Naive B cell (primary cell): ENCODE measurements around the gene NISCH. TPM values are rescaled to one million over a fixed set of nuclear protein-coding genes. Genes with fewer than 3 reads are reported as not detected.

Experiments used
- ATAC-seq, 2 donors: fragments of 150-1000 bp; cut with Tn5 transposase; 2 replicates each; pipeline ENCODE4 v1.10.0; 2021; ENCODE audit warnings: low read depth in 2 of 2, mild to moderate bottlenecking in 2 of 2, moderate library complexity in 2 of 2
- DNase-seq: peaks from one replicate; pipeline ENCODE4 v3.0.0; 2022
- H3K27ac Mint-ChIP-seq, 6 donors: one replicate each; pipeline ENCODE4 v1.8.0; 2020 to 2022; ENCODE audit warnings: mild to moderate bottlenecking in 6 of 6, mixed read lengths in 6 of 6, moderate library complexity in 5 of 6, inconsistent platforms in 2 of 6
- H3K27me3 Mint-ChIP-seq, 3 donors: one replicate each; pipeline ENCODE4 v1.8.0; 2021 to 2022; ENCODE audit warnings: mixed read lengths in 3 of 3, mild to moderate bottlenecking in 1 of 3
- H3K36me3 Mint-ChIP-seq, 2 donors: one replicate each; pipeline ENCODE4 v1.8.0; 2020 to 2022; ENCODE audit warnings: mixed read lengths in 2 of 2, inconsistent platforms in 1 of 2, mild to moderate bottlenecking in 1 of 2
- H3K4me1 Mint-ChIP-seq, 3 donors: one replicate each; pipeline ENCODE4 v1.8.0; 2020 to 2022; ENCODE audit warnings: mixed read lengths in 3 of 3, inconsistent platforms in 1 of 3, mild to moderate bottlenecking in 1 of 3, moderate library complexity in 1 of 3
- H3K4me3 Mint-ChIP-seq, 8 donors: one replicate each; pipeline ENCODE4 v1.8.0; 2020 to 2022; ENCODE audit warnings: mild to moderate bottlenecking in 8 of 8, mixed read lengths in 8 of 8, moderate library complexity in 8 of 8, inconsistent platforms in 2 of 8
- H3K9me3 Mint-ChIP-seq, 7 donors: one replicate each; pipeline ENCODE4 v1.8.0; 2020 to 2022; ENCODE audit warnings: mixed read lengths in 7 of 7, mild to moderate bottlenecking in 5 of 7, inconsistent platforms in 2 of 7, moderate library complexity in 1 of 7
- polyA plus RNA-seq, 6 donors: library from polyadenylated mRNA; unstranded; fragments of 300-500 nt; fragmentation: Illumina TruSeq; gene quantifications; one replicate each; pipeline ENCODE4 v1.2.3, GENCODE V29; 2021; ENCODE audit warnings: low read depth in 6 of 6

Gene NISCH
- polyA plus RNA-seq, 6 donors from 2014 or later = 14.4 to 27.0 (median 15.7) TPM

- H3K36me3 Mint-ChIP-seq = peaks cover 0 to 20% of the 10 kb centered on the region in 2 donors
- ATAC-seq (no peak), DNase-seq (no peak)
- H3K9me3 Mint-ChIP-seq = no peaks in the 10 kb centered on the region
- no peaks in the 10 kb centered on the region for H3K27me3 Mint-ChIP-seq
- no peak overlapping the region for H3K27ac Mint-ChIP-seq
- peaks cover 0 to 5% (median 0%) of the 10 kb centered on the region in 3 donors for H3K4me1 Mint-ChIP-seq
- no peak overlapping the region for H3K4me3 Mint-ChIP-seq
Observed at GRCh38 chr3:52488746-52489145, 33.3 kb downstream of the NISCH start.

GRCh38 chr3:52489453-52489852 lies 34.0 kb downstream of the NISCH start:
- ATAC-seq (no peak), DNase-seq (no peak)
- Mint-ChIP-seq H3K4me3 (no peak overlapping the region), H3K4me1 (peaks cover 3 to 5% (median 3%) of the 10 kb centered on the region in 3 donors), H3K27ac (no peak overlapping the region), H3K27me3 (no peaks in the 10 kb centered on the region), H3K9me3 (no peaks in the 10 kb centered on the region), H3K36me3 (peaks cover 0 to 20% of the 10 kb centered on the region in 2 donors)

GRCh38 chr3:52490035-52490938 lies 34.9 kb downstream of the NISCH start:
- Mint-ChIP-seq H3K36me3 (peaks cover 0 to 20% of the 10 kb centered on the region in 2 donors), H3K27ac (no peak overlapping the region), H3K9me3 (no peaks in the 10 kb centered on the region), H3K4me3 (no peak overlapping the region), H3K27me3 (no peaks in the 10 kb centered on the region), H3K4me1 (peaks cover 3 to 8% (median 5%) of the 10 kb centered on the region in 3 donors)
- DNase-seq (no peak), ATAC-seq (no peak)

GRCh38 chr3:52490939-52491526 lies 35.6 kb downstream of the NISCH start:
- peaks cover 0 to 20% of the 10 kb centered on the region in 2 donors for H3K36me3 Mint-ChIP-seq
- H3K4me1 Mint-ChIP-seq = peaks cover 3 to 8% (median 5%) of the 10 kb centered on the region in 3 donors
- DNase-seq = no peak
- no peak for ATAC-seq
- H3K27me3 Mint-ChIP-seq = peaks cover 0 to 2% (median 0%) of the 10 kb centered on the region in 3 donors
- no peaks in the 10 kb centered on the region for H3K9me3 Mint-ChIP-seq
- H3K27ac Mint-ChIP-seq = no peak overlapping the region
- peak overlapping the region in 1 of 8 donors; percentile 30 for H3K4me3 Mint-ChIP-seq

GRCh38 chr3:52492059-52492458 lies 36.7 kb downstream of the NISCH start:
- Mint-ChIP-seq H3K27ac (no peak overlapping the region), H3K4me3 (no peak overlapping the region), H3K9me3 (no peaks in the 10 kb centered on the region), H3K4me1 (peaks cover 3 to 8% (median 5%) of the 10 kb centered on the region in 3 donors), H3K27me3 (peaks cover 0 to 7% (median 0%) of the 10 kb centered on the region in 3 donors), H3K36me3 (peaks cover 0 to 17% of the 10 kb centered on the region in 2 donors)
- DNase-seq = no peak
- ATAC-seq = no peak

GRCh38 chr3:52493232-52494017 lies 38.0 kb downstream of the NISCH start:
- no peak overlapping the region for H3K4me3 Mint-ChIP-seq
- H3K27me3 Mint-ChIP-seq = peaks cover 0 to 7% (median 0%) of the 10 kb centered on the region in 3 donors
- H3K9me3 Mint-ChIP-seq = no peaks in the 10 kb centered on the region
- H3K4me1 Mint-ChIP-seq = peaks cover 4 to 10% (median 10%) of the 10 kb centered on the region in 3 donors
- ATAC-seq = no peak
- H3K36me3 Mint-ChIP-seq = peaks cover 0 to 7% of the 10 kb centered on the region in 2 donors
- no peak overlapping the region for H3K27ac Mint-ChIP-seq
- no peak for DNase-seq

- Mint-ChIP-seq H3K4me3 (no peak overlapping the region), H3K27me3 (peaks cover 0 to 7% (median 0%) of the 10 kb centered on the region in 3 donors), H3K4me1 (peaks cover 14 to 21% (median 20%) of the 10 kb centered on the region in 3 donors), H3K36me3 (peaks cover 0 to 7% of the 10 kb centered on the region in 2 donors), H3K9me3 (no peaks in the 10 kb centered on the region), H3K27ac (peak overlapping the region in 1 of 6 donors; percentile 29)
- ATAC-seq = no peak
- no peak for DNase-seq
Observed at GRCh38 chr3:52494445-52494844, 39.0 kb downstream of the NISCH start.

GRCh38 chr3:52494886-52495495 lies 39.6 kb downstream of the NISCH start, which contains the start of gene STAB1:
TSS of gene STAB1 (plus strand) at chr3:52495338. CDS start at chr3:52495414, 76 bp downstream.
- H3K36me3 Mint-ChIP-seq = peaks cover 0 to 7% of the 10 kb centered on the region in 2 donors
- no peaks in the 10 kb centered on the region for H3K9me3 Mint-ChIP-seq
- no peak within 1 kb of the TSS for H3K4me3 Mint-ChIP-seq
- peaks cover 14 to 22% (median 21%) of the 10 kb centered on the region in 3 donors for H3K4me1 Mint-ChIP-seq
- no peak for ATAC-seq
- no peak for DNase-seq
- peak within 1 kb of the TSS in 1 of 6 donors; percentile 29 for H3K27ac Mint-ChIP-seq
- H3K27me3 Mint-ChIP-seq = peaks cover 0 to 7% (median 0%) of the 10 kb centered on the region in 3 donors

GRCh38 chr3:52495777-52496602 lies 40.6 kb downstream of the NISCH start:
- H3K9me3 Mint-ChIP-seq = no peaks in the 10 kb centered on the region
- peaks cover 14 to 24% (median 22%) of the 10 kb centered on the region in 3 donors for H3K4me1 Mint-ChIP-seq
- no peak overlapping the region for H3K4me3 Mint-ChIP-seq
- no peak overlapping the region for H3K27ac Mint-ChIP-seq
- ATAC-seq (no peak), DNase-seq (no peak)
- H3K36me3 Mint-ChIP-seq = peaks cover 0 to 7% of the 10 kb centered on the region in 2 donors
- H3K27me3 Mint-ChIP-seq = peaks cover 0 to 7% (median 0%) of the 10 kb centered on the region in 3 donors

GRCh38 chr3:52498137-52499054 lies 43.0 kb downstream of the NISCH start:
- Mint-ChIP-seq H3K27me3 (peaks cover 0 to 7% (median 0%) of the 10 kb centered on the region in 3 donors), H3K4me3 (peak overlapping the region in 7 of 8 donors; percentile 31 to 83 (median 53)), H3K9me3 (no peaks in the 10 kb centered on the region), H3K36me3 (no peaks in the 10 kb centered on the region), H3K27ac (peak overlapping the region in 3 of 6 donors; percentile 20 to 88 (median 76)), H3K4me1 (peaks cover 14 to 22% (median 19%) of the 10 kb centered on the region in 3 donors)
- DNase-seq (peak; percentile 27), ATAC-seq (peak; percentile 87 to 93)

- H3K9me3 Mint-ChIP-seq = no peaks in the 10 kb centered on the region
- no peaks in the 10 kb centered on the region for H3K36me3 Mint-ChIP-seq
- peaks cover 11 to 19% (median 14%) of the 10 kb centered on the region in 3 donors for H3K4me1 Mint-ChIP-seq
- no peak overlapping the region for H3K4me3 Mint-ChIP-seq
- DNase-seq (no peak), ATAC-seq (no peak)
- H3K27ac Mint-ChIP-seq = no peak overlapping the region
- H3K27me3 Mint-ChIP-seq = peaks cover 0 to 5% (median 0%) of the 10 kb centered on the region in 3 donors
Observed at GRCh38 chr3:52501046-52501445, 45.6 kb downstream of the NISCH start.
